Liver (tissue), 9 donors: ENCODE results near the gene WDR49. TPM values are rescaled to one million over a fixed set of nuclear protein-coding genes. Genes with fewer than 3 reads are reported as not detected.

Experiments
- DNase-seq: peaks from one replicate; pipeline ENCODE4 v3.0.0-alpha.2; 2017; ENCODE audit warnings: low spot score
- H3K27ac ChIP-seq, 2 donors: one replicate each; pipeline ENCODE4 v1.7.0; 2013; ENCODE audit warnings: inconsistent platforms in 2 of 2, low read length in 2 of 2, control low read depth in 1 of 2, low read depth in 1 of 2, mild to moderate bottlenecking in 1 of 2
- H3K27me3 ChIP-seq, 4 donors: one replicate each; pipeline versions ENCODE4 v1.6.1 to v1.7.0; 2013; ENCODE audit warnings: low read length in 3 of 4, inconsistent platforms in 1 of 4, mild to moderate bottlenecking in 1 of 4, moderate library complexity in 1 of 4; ENCODE audit not compliant: control insufficient read depth in 4 of 4, insufficient read depth in 4 of 4
- H3K36me3 ChIP-seq, 4 donors: one replicate each; pipeline versions ENCODE4 v1.6.1 to v1.7.0; 2013; ENCODE audit warnings: low read length in 3 of 4, mild to moderate bottlenecking in 3 of 4, low read depth in 1 of 4, moderate library complexity in 1 of 4; ENCODE audit not compliant: control insufficient read depth in 4 of 4, insufficient read depth in 3 of 4
- H3K4me1 ChIP-seq, 4 donors: one replicate each; pipeline versions ENCODE4 v1.6.1 to v1.7.0; 2013; ENCODE audit warnings: low read length in 3 of 4, mild to moderate bottlenecking in 3 of 4, moderate library complexity in 1 of 4; ENCODE audit not compliant: control insufficient read depth in 4 of 4, insufficient read depth in 4 of 4
- H3K4me3 ChIP-seq, 3 donors: one replicate each; pipeline versions ENCODE4 v1.6.1 to v1.7.0; 2013; ENCODE audit warnings: low read length in 3 of 3, control low read depth in 1 of 3, low read depth in 1 of 3, mild to moderate bottlenecking in 1 of 3
- H3K9ac ChIP-seq, 2 donors: one replicate each; pipeline ENCODE4 v1.7.0; 2013; ENCODE audit warnings: low read length in 2 of 2, mild to moderate bottlenecking in 2 of 2, moderate library complexity in 2 of 2, control low read depth in 1 of 2, low read depth in 1 of 2
- H3K9me3 ChIP-seq, 4 donors: one replicate each; pipeline versions ENCODE4 v1.6.1 to v1.7.0; 2013; ENCODE audit warnings: low read length in 3 of 4; ENCODE audit not compliant: control insufficient read depth in 4 of 4
- ATF3 ChIP-seq: IDR thresholded peaks from 2 replicates; pipeline ENCODE4 v1.6.1; 2016; ENCODE audit warnings: antibody characterized with exemption
- CTCF ChIP-seq: fragments of 150-350 bp; IDR thresholded peaks from 2 replicates; pipeline ENCODE4 v1.5.1; 2017; ENCODE audit warnings: improper control_type of control experiment, low read depth, low read length; ENCODE audit not compliant: missing input control
- EGR1 ChIP-seq, 2 donors: IDR thresholded peaks; 2 replicates each; pipeline ENCODE4 v1.6.1; 2016 to 2018; ENCODE audit warnings: antibody characterized with exemption in 2 of 2, low read depth in 2 of 2
- FOXA1 ChIP-seq: IDR thresholded peaks from 2 replicates; pipeline ENCODE4 v1.6.1; 2016; ENCODE audit warnings: antibody characterized with exemption
- FOXA2 ChIP-seq: IDR thresholded peaks from 2 replicates; pipeline ENCODE4 v1.6.1; 2016; ENCODE audit warnings: antibody characterized with exemption
- GABPA ChIP-seq, 2 donors: IDR thresholded peaks in 1 of 2; conservative IDR thresholded peaks in 1 of 2; 2 replicates each; pipeline ENCODE4 v1.6.1; 2016; ENCODE audit warnings: antibody characterized with exemption in 2 of 2, mild to moderate bottlenecking in 1 of 2, moderate library complexity in 1 of 2
- HNF4A ChIP-seq, 2 donors: conservative IDR thresholded peaks; 2 replicates each; pipeline ENCODE4 v1.6.1; 2016; ENCODE audit warnings: antibody characterized with exemption in 2 of 2, mild to moderate bottlenecking in 2 of 2
- HNF4G ChIP-seq: IDR thresholded peaks from 2 replicates; pipeline ENCODE4 v1.6.1; 2016; ENCODE audit warnings: antibody characterized with exemption
- JUND ChIP-seq, 2 donors: IDR thresholded peaks; 2 replicates each; pipeline ENCODE4 v1.6.1; 2016; ENCODE audit warnings: antibody characterized with exemption in 2 of 2
- MAX ChIP-seq: IDR thresholded peaks from 2 replicates; pipeline ENCODE4 v1.6.1; 2016; ENCODE audit warnings: antibody characterized with exemption
- NR2F2 ChIP-seq: IDR thresholded peaks from 2 replicates; pipeline ENCODE4 v1.6.1; 2016; ENCODE audit warnings: antibody characterized with exemption
- RAD21 ChIP-seq, 2 donors: IDR thresholded peaks; 2 replicates each; pipeline ENCODE4 v1.6.1; 2016; ENCODE audit warnings: antibody characterized with exemption in 2 of 2, mild to moderate bottlenecking in 2 of 2
- REST ChIP-seq: IDR thresholded peaks from 2 replicates; pipeline ENCODE4 v1.6.1; 2016; ENCODE audit warnings: antibody characterized with exemption, mild to moderate bottlenecking
- RXRA ChIP-seq, 2 donors: IDR thresholded peaks; 2 replicates each; pipeline ENCODE4 v1.6.1; 2017 to 2018; ENCODE audit warnings: antibody characterized with exemption in 2 of 2, mild to moderate bottlenecking in 1 of 2
- SP1 ChIP-seq: IDR thresholded peaks from 2 replicates; pipeline ENCODE4 v1.6.1; 2018; ENCODE audit warnings: antibody characterized with exemption, mild to moderate bottlenecking
- TAF1 ChIP-seq: conservative IDR thresholded peaks from 2 replicates; pipeline ENCODE4 v1.6.1; 2016; ENCODE audit warnings: antibody characterized with exemption, mild to moderate bottlenecking
- YY1 ChIP-seq: IDR thresholded peaks from 2 replicates; pipeline ENCODE4 v1.6.1; 2016; ENCODE audit warnings: antibody characterized with exemption, mild to moderate bottlenecking
- ZBTB33 ChIP-seq: IDR thresholded peaks from 2 replicates; pipeline ENCODE4 v1.6.1; 2016; ENCODE audit warnings: antibody characterized with exemption
- WGBS: extraction: QIAGEN DNeasy Blood & Tissue Kit; methylation state at CpG from one replicate; pipeline ENCODE4 v1.1.7; 2013; 5-methylcytosine and 5-hydroxymethylcytosine counted together
- polyA plus RNA-seq, 2 donors: library from polyadenylated mRNA; stranded (reverse) in 1 of 2; unstranded in 1 of 2; fragments of 200-250 nt in 1 of 2; fragments of >200 nt in 1 of 2; fragmentation: Nextera tagmentation in 1 of 2; extraction: Ambion mirVana in 1 of 2; gene quantifications; one replicate each; pipeline versions ENCODE4 v1.2.1 to v1.2.3, GENCODE V29; 2013 to 2015
- total RNA-seq, 2 donors: library from RNA; depleted of rRNA; stranded (reverse); fragments of >200 nt; gene quantifications; one replicate each; pipeline ENCODE4 v1.2.3, GENCODE V29; 2014
- donor health status: healthy.
- donor health status: healthy.
- donor health status: healthy.
- donor health status: healthy.
- donor health status: healthy.

The WDR49 gene
- total and polyA plus RNA-seq, 4 donors, result 0.23 to 0.42 TPM; not detected in 2

GRCh38 chr3:167572991-167573390 is 80.8 kb downstream of the WDR49 start:
- Histone ChIP-seq H3K4me3 (no peak overlapping the region), H3K36me3 (no peaks in the 10 kb centered on the region), H3K9ac (no peak overlapping the region), H3K27me3 (peaks cover 0 to 3% (median 0%) of the 10 kb centered on the region in 4 donors), H3K4me1 (no peaks in the 10 kb centered on the region), H3K27ac (no peak overlapping the region), H3K9me3 (no peaks in the 10 kb centered on the region)
- 58% methylated on average over 2 of the region's 2 CpGs for WGBS
- TF ChIP-seq GABPA (IDR thresholded peaks at IDR 0.05 in 1 of 2, conservative IDR thresholded peaks at IDR 0.05 in 1 of 2) (no peak), HNF4A (conservative IDR thresholded peaks at IDR 0.05) (no peak)
- no peak for DNase-seq

GRCh38 chr3:167568634-167569033 is 85.1 kb downstream of the WDR49 start:
- Histone ChIP-seq H3K4me1 (no peaks in the 10 kb centered on the region), H3K4me3 (no peak overlapping the region), H3K9me3 (no peaks in the 10 kb centered on the region), H3K27ac (no peak overlapping the region), H3K36me3 (no peaks in the 10 kb centered on the region), H3K9ac (no peak overlapping the region), H3K27me3 (peaks cover 0 to 3% (median 0%) of the 10 kb centered on the region in 4 donors)
- no peak for DNase-seq
- 85% methylated on average over 2 of the region's 2 CpGs for WGBS
- TF ChIP-seq ZBTB33 (no peak), FOXA2 (no peak), ATF3 (no peak), FOXA1 (no peak), JUND (IDR thresholded peaks at IDR 0.05) (no peak), SP1 (no peak), YY1 (no peak), RXRA (IDR thresholded peaks at IDR 0.05) (no peak), TAF1 (no peak), GABPA (IDR thresholded peaks at IDR 0.05 in 1 of 2, conservative IDR thresholded peaks at IDR 0.05 in 1 of 2) (no peak), CTCF (no peak), MAX (no peak), EGR1 (IDR thresholded peaks at IDR 0.05; ENCODE audit: low read depth in 2 of 2) (no peak), HNF4A (conservative IDR thresholded peaks at IDR 0.05) (no peak), HNF4G (no peak), REST (no peak), RAD21 (IDR thresholded peaks at IDR 0.05) (no peak), NR2F2 (no peak)
